SIG-M5 (cell line): Measurements from ENCODE around the gene PLEKHH1.

ENCODE experiments used
- DNase-seq: peaks from one replicate; lab custom pipeline; 2025; lab: John Stamatoyannopoulos, UW

Gene PLEKHH1

DNA sequence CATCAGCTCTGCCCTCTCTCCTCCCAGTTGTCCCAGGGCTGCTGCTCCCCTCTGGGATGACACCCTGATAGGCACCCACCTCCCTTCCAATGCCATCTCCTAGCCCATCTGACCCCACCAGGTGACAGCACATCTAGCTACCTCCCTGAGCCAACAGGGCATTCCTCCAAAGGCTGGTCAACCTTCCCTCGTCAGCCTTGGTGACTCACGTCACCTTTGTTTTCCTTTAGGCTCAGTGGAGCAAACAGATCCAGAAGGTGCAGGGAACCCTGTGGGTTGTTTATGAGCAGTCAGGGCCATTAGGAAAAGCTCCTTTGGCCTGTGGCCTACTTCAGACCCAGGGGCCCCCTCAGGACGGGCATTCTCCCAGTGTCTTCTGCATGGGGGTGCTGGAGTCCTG, 34.6 kb downstream of the PLEKHH1 start:
- no peak for DNase-seq

DNA sequence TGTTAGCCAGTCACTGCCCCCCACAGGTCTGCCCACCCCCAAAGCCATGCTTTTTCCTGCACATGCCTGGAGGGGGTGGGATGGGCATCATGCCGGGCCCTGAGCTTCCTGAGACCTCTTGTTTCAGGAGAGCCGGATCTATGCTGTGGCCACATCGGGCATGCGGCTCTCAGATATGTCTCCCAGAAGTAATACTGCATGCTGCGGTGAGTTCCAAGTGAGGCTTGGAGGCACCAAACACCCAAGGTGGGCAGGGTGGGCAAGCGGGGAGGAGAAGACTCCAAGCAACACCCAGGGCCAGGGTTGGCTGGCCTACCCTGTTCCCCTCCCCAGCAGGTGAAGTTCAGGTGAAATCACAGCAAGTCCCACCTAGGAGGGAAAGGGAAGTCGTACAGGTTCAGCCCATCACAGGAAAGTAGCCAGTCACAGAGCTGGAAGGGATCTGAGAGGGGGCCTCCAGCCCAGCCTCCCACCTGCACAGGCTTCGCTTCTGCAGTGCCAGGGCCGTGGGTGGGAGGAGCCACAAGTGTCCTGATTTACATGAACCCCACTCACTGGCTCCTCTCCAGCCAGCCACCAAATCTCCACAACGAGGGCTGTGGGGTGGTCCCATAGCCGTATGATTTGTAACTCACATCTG, 36.0 kb downstream of the PLEKHH1 start:
- no peak for DNase-seq

DNA sequence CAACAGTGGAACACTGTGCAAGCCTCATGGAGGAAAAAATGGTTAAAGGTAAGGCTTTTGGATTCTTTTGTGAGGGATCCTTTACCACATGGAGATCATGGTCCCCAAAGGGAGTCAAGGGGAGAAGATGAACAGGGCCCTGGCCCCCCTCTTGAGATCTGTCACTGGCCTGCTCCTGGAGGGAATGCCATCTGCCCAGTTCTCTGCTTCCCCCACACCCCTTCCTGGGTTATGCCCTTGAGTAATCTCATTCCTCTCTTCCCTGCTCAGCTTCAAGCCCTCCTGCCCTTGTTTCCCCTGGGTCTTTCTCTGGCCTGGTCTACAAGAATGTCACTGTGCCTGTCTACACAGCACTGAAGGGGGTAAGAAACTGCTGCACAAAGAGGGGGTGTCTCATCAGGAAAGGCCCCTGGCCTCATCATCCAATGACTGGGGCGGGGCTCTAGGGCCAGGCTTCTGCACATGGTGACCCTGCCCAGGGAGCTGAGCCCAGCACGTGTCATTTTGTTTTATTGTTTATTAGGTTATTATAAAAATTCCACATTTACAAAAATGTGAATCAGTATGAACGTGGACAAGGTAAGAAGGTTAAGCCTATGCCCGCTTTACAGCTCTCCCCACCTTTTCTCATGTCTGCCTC, 36.7 kb downstream of the PLEKHH1 start:
- DNase-seq: no peak

DNA sequence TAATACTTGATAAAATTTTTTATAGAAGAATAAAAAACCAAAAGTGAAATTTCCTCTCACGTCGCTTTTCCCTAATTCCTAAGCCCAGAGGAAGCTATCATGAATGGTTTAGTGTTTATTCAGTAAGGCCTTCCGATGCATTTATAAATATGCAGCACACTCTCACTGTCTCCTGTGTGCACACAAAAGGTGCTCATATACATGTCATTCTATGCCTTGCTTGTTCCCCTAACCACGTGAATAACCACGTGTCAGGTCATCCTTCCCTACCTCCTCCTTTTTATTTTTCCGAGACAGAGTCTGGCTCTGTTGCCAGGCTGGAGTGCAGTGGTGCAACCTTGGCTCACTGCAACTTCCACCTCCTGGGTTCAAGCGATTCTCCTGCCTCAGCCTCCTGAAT, 37.4 kb downstream of the PLEKHH1 start:
- DNase-seq: no peak

DNA sequence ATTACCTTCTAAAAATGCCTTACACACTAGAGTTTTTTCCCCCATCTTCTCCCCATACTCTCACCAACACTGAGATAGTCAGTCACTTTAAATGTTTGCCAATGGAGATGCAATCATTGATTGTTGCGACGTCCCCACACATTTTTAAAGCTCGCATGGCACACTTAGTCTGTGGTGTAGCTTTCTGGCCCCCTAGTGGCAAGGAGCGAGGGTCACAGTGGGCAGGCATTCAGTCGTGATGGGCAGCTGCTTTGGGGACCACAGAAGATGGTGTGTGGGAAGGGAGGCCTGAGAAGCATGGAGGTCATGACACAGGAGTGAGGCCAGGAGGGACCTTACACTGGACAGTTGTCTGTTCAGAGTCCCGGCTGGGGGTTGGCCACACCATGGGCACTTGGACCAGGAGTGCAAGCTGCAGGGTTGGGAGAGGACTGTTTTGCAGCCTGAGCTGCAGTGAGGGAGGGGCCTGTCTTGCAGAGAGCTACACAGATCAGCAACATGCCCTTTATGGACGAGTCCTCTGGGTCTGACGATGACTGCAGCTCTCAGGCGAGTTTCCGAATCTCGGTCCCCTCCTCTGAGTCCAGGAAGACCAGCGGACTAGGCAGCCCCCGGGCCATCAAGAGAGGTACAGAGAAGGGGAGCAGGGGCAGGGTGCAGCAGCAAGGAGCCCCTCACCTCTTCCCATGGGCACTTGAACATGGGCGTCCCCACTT, 38.3 kb downstream of the PLEKHH1 start:
- no peak for DNase-seq

DNA sequence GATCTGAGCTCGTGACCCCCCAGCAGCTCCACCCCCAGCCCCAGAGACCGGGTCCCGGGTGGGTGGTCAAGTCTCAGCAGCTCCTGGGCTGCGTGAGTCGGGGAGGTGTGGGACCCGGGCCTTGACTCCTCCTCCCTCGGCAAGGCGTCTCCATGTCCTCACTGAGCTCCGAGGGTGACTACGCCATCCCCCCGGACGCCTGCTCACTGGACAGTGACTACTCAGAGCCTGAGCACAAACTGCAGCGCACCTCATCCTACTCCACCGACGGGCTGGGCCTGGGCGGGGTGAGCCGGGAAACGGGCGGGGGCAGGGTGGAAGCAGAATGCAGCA, 38.9 kb downstream of the PLEKHH1 start:
- DNase-seq: no peak

DNA sequence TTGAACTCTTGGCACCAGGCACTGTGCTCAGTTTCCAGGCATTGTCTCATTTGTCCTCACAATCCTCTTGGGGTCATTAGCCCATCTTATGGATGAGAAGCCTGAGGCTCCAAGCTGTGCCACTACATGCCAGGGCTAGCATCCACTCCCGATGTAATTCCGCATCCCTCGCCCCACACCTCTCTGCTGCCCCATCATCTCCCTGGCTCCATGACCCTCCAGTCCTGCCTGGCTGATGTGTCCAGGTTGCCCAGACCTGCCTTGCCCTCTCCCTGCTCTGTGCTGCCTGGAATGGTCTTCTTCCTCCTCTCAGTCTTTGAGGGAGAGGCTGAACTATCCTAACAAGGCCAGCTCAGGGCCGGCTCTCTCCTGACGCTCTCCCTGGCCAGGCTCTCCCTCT, 39.5 kb downstream of the PLEKHH1 start:
- DNase-seq: no peak

DNA sequence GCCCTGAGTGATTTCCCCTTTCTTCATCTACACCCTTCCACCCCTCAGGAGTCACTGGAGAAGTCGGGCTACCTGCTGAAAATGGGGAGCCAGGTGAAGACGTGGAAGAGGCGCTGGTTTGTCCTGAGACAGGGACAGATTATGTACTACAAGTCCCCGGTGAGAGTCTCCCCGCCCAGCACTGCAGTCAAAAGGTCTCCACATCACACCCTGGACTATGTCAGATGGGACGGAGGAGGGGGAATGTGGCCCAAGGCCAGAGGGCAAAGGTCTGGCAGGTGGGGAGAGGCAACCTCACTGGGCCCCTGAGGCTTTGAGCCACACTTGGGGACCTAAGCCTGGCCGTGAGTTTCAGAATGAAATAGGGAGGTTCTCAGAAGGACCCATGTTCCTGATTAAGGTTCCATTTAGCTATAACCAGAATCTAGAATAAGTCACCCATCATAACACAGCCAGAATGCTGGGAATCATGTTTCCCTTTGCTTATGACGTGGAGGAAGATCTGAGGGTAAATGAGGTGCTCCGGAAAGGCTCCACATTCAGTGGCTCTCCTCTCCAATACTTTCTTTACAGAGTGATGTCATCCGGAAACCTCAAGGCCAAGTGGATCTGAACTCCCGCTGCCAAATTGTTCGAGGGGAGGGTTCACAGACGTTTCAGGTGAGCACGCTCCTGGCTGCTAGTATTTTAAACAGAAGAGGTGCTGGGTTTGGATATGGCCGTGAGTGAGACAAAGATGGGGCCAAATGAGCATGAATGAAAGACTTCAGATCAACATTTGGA, 40.3 kb downstream of the PLEKHH1 start:
- DNase-seq: no peak

DNA sequence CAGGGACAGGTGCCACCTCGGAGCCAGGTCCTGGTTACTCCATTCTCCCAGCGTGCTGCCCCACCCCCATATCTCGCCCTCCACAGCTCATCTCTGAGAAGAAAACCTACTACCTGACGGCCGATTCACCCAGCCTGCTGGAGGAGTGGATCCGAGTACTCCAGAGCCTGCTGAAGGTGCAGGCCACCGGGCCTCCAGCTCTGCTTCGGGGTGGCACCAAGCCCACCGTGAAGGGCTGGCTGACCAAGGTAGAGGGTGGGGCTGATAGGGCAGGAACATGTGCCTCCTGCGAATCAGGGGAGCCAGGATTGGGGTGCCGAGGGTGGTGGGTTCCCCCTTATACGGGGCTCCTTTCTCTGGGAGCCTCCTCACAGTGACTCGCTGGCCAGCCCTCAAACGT, 41.1 kb downstream of the PLEKHH1 start:
- no peak for DNase-seq

DNA sequence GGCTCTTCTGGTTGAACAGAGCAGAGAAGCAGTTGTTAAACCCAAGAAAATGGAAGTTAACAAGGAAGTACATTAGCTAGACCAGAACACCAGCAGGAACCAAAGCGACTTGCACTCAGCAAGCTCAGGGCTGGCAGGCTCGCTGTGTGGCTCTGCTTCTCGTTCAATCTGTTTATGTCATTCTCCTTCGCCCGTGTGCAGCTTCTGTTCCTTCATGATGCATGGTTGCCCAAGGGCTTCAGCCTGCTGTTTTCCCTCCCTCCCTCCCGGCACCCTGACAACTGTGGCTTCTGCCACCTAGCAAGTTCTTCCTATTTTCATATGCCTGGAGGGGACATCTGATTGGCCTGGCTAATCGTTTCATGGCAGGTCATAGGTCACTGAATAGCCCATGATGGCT, 41.7 kb downstream of the PLEKHH1 start:
- DNase-seq: no peak

DNA sequence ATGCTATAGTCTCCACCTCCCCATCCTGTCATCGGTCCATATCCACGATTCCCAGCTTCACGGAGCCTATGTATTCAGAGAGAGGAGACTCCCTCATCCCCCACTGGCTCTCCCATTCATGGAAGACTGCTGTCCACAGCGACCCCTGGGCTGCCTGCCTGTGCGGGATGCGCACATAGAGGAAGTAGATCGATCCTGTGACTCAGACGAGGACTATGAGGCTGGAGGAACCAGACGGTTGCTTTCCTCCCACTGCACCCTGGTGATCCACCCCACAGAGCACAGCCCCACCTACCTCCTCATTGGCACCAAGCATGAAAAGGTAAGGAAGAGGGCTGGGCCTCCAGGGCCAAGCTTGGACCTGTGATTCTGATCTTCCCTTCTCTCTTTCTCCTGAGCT, 42.6 kb downstream of the PLEKHH1 start:
- peak; percentile 9 for DNase-seq

DNA sequence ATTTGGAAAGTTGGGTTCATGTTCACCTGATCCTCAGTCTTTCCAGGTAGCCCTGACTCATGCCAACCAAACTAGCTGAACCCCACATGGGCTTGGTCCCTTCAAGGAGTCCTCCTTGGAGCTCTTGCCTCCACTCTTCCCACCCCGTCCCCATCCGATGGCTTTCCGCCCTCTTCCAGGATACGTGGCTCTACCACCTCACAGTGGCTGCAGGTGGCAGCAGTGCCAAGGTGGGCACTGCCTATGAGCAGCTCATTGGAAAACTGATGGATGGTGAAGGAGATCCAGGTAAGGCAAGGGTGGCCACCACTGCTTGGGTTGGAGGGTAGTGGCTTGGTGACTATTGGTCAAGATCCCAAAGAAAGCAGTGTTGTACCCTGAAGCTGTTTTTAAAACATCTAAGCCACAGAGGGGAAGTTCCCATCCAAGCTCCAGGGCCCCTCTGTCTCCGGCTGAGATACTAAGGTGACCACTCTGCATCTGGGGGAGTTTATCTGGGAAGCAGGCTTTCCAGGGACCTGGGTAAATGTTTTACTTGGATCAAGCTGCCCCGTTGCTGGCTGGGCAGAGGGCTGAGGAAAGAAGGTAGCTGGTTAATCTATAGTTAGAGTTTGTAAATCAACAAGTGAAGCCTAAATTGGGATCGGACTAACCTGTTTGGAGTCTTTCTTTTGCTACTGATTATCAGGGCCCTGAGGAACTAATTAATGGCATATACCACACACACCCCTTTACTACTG, 43.3 kb downstream of the PLEKHH1 start:
- no peak for DNase-seq

DNA sequence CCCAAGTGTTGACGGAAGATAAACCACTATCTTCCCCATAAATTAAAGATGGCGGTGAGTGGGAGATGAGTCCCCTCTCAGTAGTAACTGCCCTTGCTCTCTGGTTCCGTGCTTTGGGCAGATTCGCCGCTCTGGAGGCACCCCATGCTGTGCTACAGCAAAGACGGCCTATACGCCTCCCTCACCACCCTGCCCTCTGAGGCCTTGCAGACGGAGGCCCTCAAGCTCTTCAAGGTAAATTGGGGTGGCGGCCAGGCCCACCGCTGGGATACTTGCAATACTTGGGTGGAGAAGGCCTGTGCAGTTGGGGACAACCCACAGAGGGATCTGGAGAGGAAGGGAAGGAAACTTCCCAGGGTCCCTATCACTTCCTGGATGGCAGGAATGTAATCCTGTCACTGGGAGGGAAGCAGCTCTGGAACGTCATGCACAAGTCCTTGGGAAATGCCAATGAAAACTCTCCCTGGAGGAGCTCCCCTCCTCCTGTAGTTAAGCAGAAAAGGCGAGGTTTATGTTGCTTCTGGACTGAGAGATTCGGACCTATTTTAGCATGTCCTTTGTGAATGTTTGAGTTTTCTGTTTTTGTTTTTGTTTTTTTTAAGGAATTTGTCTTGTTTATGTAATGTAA, 44.2 kb downstream of the PLEKHH1 start:
- DNase-seq: no peak

DNA sequence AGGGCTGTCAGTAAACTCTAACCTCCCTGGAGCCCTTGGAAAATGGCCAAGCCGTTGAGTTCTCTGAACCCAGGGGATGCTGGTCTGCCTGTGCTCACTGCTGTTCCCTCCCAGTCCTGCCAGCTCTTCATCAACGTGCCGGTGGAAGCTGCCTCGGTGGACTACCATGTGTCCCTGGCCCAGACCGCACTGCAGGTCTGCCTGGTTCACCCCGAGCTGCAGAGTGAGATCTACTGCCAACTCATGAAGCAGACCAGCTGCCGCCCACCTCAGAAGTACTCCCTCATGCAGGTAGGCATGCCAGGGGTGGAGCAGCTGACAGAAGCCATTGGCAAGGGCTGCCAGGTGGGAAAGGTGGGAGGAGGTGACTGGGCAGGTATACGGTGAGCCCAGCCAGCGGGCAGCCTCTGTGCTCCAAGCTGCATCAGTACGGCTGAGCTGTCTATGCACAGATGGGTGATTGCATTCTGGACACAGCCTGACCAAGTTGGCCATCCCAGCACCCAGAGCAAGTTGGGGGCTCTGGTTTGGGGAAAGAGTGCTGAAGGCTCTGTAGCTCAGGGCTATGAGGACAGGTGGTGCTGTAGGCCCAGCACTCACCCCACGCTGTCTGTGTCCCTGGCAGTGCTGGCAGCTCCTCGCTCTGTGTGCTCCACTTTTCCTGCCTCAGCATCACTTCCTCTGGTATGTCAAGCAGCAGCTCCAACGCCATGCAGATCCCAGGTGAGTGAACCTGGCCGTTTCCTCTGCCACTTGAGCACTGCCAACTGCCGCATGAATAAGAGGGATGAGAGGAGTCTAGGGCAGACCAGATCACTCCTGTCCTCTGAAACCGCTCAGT, 45.0 kb downstream of the PLEKHH1 start:
- DNase-seq: no peak

DNA sequence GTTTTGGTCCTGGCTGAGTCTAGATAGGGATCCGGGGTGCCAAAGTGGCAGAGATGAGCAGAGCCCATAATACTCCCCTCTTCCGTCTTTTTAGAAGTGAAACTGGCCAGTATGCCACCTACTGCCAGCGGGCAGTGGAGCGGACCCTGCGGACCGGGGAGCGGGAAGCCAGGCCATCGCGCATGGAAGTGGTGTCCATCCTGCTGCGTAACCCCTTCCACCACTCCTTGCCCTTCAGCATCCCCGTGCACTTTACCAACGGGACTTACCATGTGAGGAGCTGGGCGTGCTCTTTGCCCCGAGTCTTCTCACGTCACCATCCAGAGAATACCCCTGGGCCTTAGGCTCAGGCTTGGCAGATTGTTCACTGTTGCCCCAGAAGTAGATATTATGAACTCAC, 46.0 kb downstream of the PLEKHH1 start:
- DNase-seq: no peak

DNA sequence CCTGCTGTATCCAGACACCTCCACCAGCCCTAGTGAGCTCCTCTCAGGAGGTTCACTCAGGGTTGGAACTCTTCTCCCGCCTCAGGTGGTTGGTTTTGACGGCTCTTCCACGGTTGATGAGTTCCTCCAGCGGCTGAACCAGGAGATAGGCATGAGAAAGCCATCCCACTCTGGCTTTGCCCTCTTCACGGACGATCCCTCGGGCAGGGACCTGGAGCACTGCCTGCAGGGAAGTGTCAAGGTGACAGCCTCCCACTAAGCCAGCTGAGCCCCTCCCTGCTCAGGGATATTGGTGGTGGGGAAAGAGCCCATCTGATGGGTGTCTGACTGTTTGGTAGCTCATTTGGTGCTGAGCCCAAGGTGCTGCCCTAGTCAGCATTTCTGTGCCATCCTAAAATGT, 46.5 kb downstream of the PLEKHH1 start:
- DNase-seq: no peak

DNA sequence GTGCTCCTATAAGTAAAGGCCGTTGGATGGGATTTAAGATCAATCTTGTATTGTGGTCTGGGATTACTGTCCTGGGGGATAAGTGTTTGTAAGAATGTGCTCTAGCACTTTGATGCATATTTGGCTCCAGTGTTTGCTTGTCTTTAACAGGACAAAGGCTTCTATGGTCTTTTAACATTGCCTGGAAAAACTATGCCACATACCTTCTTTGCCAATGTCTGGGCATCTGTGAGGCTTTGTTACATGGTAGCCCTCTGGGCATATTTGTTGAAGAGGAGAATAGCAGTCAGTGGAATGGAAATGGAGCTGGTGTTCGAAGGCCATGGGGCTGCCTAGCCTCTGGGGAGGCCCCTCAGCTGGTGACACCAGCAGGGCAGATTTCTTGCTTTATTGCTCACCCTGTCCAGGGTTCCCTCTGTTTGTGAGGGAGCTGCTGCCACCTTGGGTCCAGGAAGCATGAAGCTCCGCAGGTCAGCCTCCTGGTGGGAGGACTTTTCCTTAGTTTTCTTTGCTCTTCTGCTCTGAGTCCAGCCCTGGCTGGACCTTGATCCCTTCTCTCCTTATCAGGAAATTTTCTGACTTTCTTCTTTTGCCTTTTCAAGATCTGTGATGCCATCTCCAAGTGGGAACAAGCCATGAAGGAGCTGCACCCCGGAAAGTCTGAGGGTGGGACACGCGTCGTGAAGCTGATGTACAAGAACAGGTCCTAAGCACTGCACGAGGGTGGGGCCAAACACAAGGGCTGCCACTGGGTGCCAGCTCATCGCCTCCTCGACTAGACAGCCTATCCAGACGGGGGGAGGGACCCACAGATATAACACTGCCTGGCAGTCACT, 47.5 kb downstream of the PLEKHH1 start:
- no peak for DNase-seq

DNA sequence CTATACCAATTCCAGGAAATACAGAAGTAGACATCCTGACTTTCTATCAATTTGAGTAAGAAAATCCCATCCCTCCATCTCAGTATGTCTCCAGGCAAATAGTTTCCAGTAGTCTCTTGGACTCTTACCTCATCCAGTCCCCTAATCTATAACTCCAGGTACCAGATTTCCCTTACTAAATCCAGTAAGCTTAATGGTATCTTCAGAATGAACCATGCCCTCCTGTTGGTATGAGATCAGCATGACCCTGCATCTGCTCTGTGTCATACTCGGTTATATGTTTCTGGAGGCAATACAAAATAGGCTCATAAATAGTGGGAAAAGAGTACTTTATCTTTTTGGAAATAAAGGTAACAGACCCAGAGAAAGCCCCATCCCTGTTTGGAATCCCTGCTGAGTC, 48.6 kb downstream of the PLEKHH1 start:
- no peak for DNase-seq

DNA sequence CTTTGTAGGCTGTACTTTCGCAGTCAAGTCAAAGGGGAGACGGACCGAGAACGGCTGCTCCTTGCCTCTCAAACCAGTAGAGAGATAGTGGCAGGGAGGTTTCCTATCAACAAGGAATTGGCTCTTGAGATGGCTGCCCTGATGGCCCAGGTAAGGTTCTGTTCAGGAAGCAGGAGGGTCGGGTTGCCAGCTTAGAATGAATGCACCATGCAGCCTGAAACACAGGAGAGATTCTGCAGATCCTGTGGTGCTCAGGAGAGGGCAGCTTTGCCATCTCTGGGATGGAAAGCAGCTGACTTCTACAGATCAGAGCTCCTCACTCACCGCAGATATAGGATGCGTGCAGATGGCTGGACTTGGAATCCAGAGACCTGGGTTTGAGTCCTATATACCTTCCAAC, 49.0 kb downstream of the PLEKHH1 start:
- DNase-seq: no peak
